GM21390 (cell line): ENCODE measurements around the gene MNDA.
A peak's percentile ranks its signal among the peaks of the same experiment; 100 is the strongest.

ENCODE experiments used
- ATAC-seq: cut with Tn5 transposase; IDR thresholded peaks from one replicate; pipeline ENCODE4 v1.9.1; 2021; ENCODE audit not compliant: unreplicated experiment

Gene MNDA

GRCh38 chr1:158830904-158831507 lies at the start of gene MNDA:
Gene MNDA, plus strand, starts transcription at chr1:158831351. Its CDS starts 10,803 bp downstream, at chr1:158842154.
- peak; percentile 93 for ATAC-seq

- no peak for ATAC-seq
Measured at GRCh38 chr1:158793604-158794003, 37.5 kb upstream of the MNDA start.

- no peak for ATAC-seq
Measured at GRCh38 chr1:158794247-158794646, 36.9 kb upstream of the MNDA start.

- ATAC-seq = no peak
Measured at GRCh38 chr1:158798531-158798930, 32.6 kb upstream of the MNDA start.

DNA sequence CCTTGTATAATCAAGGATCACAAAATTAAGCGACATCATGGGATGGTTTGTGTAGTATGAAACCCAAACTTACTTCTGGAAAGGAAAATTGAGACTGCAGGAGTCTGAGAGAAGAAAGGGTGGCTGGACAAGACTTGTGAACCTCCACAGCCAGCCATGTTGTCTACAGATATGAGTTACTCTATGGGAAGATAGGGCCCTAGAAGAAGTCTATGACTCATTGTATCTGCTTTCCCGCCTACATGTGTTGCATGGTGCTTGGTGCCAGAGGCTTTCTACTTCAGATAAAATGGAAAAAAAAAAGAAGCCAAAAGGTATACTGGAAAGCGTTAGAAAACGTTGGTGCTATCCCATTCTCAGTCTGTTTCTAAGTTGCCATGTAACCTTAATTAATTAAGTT lies 31.5 kb upstream of the MNDA start:
- ATAC-seq = no peak

- no peak for ATAC-seq
Measured at GRCh38 chr1:158800526-158800925, 30.6 kb upstream of the MNDA start.

GRCh38 chr1:158801396-158801795 lies 29.8 kb upstream of the MNDA start:
- ATAC-seq = no peak

DNA sequence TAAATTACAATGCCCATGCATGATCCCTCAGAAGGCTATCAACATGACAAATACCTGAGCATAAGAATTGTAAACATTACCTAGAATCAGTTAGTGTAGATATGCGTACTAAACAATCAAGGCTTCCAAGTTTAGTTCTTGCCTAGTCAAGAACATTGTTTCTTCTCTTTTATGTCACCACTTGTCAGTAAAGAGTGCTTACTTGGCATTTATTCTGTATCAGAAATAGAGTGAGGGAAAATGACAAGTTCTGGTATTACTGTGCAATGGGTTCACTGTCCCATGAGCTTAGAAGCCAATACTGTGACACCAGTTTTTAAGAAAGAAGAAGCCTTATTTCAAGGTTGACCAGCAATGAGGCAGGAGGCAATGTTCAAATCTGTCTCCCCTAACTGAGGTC lies 27.5 kb upstream of the MNDA start:
- ATAC-seq = no peak

- no peak for ATAC-seq
Measured at GRCh38 chr1:158806916-158807536, 24.1 kb upstream of the MNDA start.

DNA sequence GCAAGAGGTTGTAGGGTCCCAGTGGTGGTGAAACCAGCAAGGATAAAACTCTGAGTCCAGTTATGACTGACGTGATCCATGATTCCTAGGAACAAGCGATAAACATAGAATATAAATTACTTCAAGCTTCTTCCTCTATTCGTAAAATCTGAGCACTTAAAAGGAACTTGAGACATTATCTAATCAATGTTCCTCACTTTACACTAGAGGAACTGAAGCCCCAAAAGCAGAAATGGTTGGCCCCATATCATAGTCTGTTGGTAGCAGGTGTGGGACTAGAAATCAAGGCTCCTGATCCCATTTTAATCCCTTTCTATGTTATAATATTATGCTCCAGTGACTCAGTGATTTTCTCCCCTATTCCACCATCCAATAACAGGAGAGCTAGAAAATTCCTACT lies 21.9 kb upstream of the MNDA start:
- no peak for ATAC-seq

GRCh38 chr1:158809862-158810261 lies 21.3 kb upstream of the MNDA start:
- no peak for ATAC-seq

GRCh38 chr1:158810311-158810710 lies 20.8 kb upstream of the MNDA start:
- ATAC-seq = no peak

- ATAC-seq = no peak
Measured at GRCh38 chr1:158812336-158812735, 18.8 kb upstream of the MNDA start.

DNA sequence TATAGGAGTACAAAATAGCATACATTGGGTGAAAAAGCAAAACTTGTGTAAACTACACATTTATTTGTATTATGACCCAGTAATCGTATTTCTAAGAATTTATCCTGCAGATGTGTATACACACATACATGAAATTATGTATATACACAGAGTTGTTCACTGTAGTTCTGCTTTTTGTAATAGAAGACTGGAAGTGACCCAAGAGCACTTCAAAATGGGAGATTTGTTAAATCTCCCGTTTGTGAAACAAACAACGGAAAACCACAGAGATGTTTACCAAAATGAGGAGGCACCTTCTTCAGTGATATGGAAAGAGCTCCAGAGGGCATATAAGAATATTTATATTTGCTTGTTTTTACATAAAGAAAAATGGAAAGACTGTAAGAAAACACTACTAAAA lies 18.0 kb upstream of the MNDA start:
- no peak for ATAC-seq

GRCh38 chr1:158814970-158815369 lies 16.2 kb upstream of the MNDA start:
- no peak for ATAC-seq

- no peak for ATAC-seq
Measured at GRCh38 chr1:158818560-158818959, 12.6 kb upstream of the MNDA start.

GRCh38 chr1:158818975-158819431 lies 12.1 kb upstream of the MNDA start:
- ATAC-seq = peak; percentile 22

DNA sequence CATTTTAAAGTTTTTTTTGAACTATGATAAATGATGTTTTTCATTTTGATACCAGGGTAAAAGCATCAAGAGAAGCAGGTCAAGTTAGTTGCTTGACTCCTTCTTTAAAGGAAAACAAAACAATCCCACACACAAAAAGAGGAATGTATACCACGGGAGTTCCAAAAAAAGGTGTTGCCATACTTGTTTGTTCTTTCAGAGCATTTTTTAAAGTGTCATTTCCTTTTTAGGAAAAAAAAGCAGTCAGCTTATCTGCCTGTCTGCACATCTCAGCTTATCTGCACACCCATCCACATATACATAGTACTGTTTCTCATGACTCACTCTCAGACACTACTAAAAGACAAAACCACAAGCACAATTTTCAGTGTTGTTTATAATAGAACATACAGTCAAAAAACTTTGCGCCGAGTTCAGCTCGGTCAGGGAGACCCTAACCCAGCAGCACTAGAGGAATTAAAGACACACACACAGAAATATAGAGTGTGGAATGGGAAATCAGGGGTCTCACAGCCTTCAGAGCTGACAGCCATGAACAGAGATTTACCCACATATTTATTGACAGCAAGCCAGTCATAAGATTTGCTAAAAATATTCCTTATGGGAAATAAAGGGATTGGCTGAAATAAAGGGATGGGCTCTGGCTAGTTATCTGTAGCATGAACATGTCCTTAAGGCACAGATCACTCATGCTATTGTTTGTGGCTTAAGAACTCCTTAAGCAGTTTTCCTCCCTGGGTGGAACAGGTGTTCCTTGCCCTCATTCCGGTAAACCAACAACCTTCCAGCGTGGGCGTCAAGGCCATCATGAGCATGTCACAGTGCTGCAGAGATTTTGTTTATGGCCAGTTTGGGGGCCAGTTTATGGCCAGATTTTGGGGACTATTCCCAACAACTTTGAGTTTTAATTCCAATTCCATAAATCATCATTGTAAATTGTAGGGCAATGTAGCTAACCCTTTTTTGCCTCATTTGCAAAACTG lies 11.4 kb upstream of the MNDA start:
- ATAC-seq = peak; percentile 97

DNA sequence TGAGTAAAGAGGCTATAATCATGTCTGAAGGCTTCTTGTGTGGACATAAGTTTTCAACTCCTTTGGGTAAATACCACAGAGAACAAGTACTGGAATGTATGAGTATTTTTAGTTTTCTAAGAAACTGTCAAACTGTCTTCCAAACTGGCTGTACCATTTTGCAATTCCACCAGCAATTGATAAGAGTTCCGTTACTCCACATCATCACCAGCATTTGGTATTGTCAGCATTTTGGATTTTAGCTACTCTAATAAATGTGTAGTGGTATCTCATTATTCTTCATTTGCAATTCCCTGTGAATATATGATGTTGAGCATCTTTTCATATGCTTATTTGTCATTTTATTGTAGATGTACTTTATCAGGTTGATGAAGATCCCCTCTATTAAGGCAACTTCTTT lies 9.4 kb upstream of the MNDA start:
- ATAC-seq = no peak

GRCh38 chr1:158830074-158830677 lies 975 bp upstream of the MNDA start:
- ATAC-seq = peak; percentile 47

- no peak for ATAC-seq
Measured at GRCh38 chr1:158833264-158833663, 2.1 kb downstream of the MNDA start.
